Cardiac muscle cell (in vitro differentiated cells and primary cell): ENCODE measurements around the gene ETHE1. TPM values are rescaled to one million over a fixed set of nuclear protein-coding genes. Genes with fewer than 3 reads are reported as not detected.
A peak's percentile ranks its signal among the peaks of the same experiment; 100 is the strongest.

Experiments used
- DNase-seq, 2 donors: peaks; one replicate each; pipeline versions ENCODE4 v3.0.0 to v3.0.0-alpha.2; 2010 to 2017; ENCODE audit warnings: low read depth in 1 of 2, low spot score in 1 of 2
- H3K27ac ChIP-seq: fragments of 200-600 bp; sonication (generic); 2 replicates; pipeline ENCODE4 v1.5.1; 2016
- H3K27me3 ChIP-seq: fragments of 200-600 bp; sonication (generic); 2 replicates; pipeline ENCODE4 v1.6.0; 2016; ENCODE audit warnings: control low read depth
- H3K36me3 ChIP-seq: fragments of 200-600 bp; sonication (generic); 2 replicates; pipeline ENCODE4 v1.5.1; 2016; ENCODE audit warnings: control low read depth
- H3K4me1 ChIP-seq: fragments of 200-600 bp; sonication (generic); 2 replicates; pipeline ENCODE4 v1.8.1; 2017; ENCODE audit warnings: low read depth, mild to moderate bottlenecking, mixed run types
- H3K4me3 ChIP-seq: fragments of 200-600 bp; sonication (generic); 2 replicates; pipeline ENCODE4 v1.5.1; 2016; ENCODE audit warnings: mild to moderate bottlenecking
- H3K9me3 ChIP-seq: fragments of 200-600 bp; sonication (generic); 2 replicates; pipeline ENCODE4 v1.5.1; 2017; ENCODE audit warnings: low read depth, mild to moderate bottlenecking, control low read depth
- polyA plus RNA-seq: library from polyadenylated mRNA; unstranded; fragments of >200 nt; fragmentation: Nextera tagmentation; extraction: Ambion mirVana; gene quantifications from 2 replicates; pipeline ENCODE4 v1.2.1, GENCODE V29; 2016
- total RNA-seq: library from RNA; depleted of rRNA; stranded (reverse); fragments of >200 nt; gene quantifications from 2 replicates; pipeline ENCODE4 v1.2.3, GENCODE V29; 2016
- TF ChIP-seq, protein P1 (sequence below): IDR thresholded peaks from 2 replicates; pipeline ENCODE4 v1.5.1; 2012; ENCODE audit warnings: low read depth, mild to moderate bottlenecking, low read length

ETHE1 gene
- total and polyA plus RNA-seq, 2 experiments from 2014 or later: 31.6 to 35.0 TPM

DNA sequence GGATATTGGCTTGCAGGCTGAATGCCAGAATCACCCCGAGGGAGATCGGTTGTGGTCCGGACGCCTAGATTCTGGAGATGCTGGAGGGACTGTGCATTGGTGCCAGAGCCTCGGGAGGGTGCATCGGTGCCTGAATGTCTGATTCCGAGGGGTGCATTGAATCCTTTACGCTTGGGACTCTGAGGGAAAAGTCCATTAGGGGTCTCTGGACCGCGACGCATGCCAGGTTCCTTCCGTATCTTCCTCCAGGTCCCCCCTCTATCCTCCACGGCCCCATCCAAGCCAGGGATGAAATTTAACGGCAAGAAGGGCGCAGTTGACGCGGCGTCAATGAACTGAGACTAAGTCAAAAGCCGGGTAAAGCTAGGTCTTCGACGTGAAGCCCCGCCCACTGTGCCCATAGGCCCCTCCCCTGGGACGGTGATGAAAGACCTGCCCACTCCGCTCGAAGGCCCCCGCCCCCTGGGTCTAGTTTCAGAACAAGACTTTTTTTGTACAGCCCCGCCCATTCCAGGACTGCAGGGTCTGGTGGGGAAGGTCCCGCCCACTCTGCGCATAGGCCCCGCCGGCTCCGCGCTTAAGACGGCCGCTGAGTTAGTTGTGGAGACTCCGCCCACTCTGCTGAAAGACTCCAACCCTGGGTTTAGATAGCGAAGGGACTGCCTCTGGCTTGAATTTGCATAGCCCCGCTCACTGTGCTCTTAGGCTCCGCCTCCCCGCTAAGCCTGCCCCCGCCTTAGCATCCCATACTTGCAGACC lies 6.7 kb upstream of the ETHE1 start:
- DNase-seq: peak; percentile 100
- peaks cover 4% of the 10 kb centered on the region for H3K4me1 ChIP-seq
- no peaks in the 10 kb centered on the region for H3K27me3 ChIP-seq
- no peaks in the 10 kb centered on the region for H3K9me3 ChIP-seq
- TF ChIP-seq, protein P1, sequence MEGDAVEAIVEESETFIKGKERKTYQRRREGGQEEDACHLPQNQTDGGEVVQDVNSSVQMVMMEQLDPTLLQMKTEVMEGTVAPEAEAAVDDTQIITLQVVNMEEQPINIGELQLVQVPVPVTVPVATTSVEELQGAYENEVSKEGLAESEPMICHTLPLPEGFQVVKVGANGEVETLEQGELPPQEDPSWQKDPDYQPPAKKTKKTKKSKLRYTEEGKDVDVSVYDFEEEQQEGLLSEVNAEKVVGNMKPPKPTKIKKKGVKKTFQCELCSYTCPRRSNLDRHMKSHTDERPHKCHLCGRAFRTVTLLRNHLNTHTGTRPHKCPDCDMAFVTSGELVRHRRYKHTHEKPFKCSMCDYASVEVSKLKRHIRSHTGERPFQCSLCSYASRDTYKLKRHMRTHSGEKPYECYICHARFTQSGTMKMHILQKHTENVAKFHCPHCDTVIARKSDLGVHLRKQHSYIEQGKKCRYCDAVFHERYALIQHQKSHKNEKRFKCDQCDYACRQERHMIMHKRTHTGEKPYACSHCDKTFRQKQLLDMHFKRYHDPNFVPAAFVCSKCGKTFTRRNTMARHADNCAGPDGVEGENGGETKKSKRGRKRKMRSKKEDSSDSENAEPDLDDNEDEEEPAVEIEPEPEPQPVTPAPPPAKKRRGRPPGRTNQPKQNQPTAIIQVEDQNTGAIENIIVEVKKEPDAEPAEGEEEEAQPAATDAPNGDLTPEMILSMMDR: no peak
- H3K27ac ChIP-seq: peak overlapping the region; percentile 76
- H3K36me3 ChIP-seq: peaks cover 7% of the 10 kb centered on the region
- H3K4me3 ChIP-seq: peak overlapping the region; percentile 34

DNA sequence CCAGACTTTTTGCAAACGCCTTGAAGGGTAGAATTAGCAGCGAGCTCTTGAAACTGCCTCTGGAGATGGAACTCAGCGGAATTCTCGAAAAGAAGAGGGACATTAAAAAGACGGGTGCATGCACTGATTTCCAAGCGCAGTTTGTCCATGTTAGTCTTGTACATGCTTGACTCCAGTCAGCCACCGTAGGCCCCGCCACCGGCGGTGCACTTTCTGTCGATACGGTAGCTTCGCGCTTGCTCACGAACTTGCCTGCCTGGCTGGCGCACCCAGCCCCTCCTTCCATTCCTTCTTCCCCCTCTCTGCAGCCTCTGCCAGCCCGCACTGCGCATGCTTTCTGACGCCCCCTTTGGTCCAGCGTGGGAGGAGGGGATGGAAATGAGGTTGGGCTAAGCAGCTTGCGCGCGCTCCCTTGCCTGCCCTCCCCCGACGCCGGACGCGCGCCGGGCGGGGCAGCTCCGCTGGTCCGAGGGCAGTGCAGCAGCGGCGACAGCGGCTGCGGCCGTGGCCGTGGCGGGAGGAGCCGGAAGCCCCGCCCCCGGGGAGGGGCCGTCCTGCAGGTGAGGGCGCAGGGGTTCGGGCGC lies 6.1 kb upstream of the ETHE1 start, which contains the start of gene ZNF575:
Gene ZNF575 (plus strand): TSS at position 227 of the 584 bp plus-strand sequence. CDS start 1,235 bp downstream, outside the sequence.
- H3K36me3 ChIP-seq: peaks cover under 1% of the 10 kb centered on the region
- no peaks in the 10 kb centered on the region for H3K9me3 ChIP-seq
- H3K4me3 ChIP-seq: peak within 1 kb of the TSS; percentile 34
- peaks cover 4% of the 10 kb centered on the region for H3K4me1 ChIP-seq
- no peaks in the 10 kb centered on the region for H3K27me3 ChIP-seq
- peak; percentile 96 to 98 for DNase-seq
- peak within 1 kb of the TSS; percentile 76 for H3K27ac ChIP-seq
- TF ChIP-seq, protein P1: no peak

DNA sequence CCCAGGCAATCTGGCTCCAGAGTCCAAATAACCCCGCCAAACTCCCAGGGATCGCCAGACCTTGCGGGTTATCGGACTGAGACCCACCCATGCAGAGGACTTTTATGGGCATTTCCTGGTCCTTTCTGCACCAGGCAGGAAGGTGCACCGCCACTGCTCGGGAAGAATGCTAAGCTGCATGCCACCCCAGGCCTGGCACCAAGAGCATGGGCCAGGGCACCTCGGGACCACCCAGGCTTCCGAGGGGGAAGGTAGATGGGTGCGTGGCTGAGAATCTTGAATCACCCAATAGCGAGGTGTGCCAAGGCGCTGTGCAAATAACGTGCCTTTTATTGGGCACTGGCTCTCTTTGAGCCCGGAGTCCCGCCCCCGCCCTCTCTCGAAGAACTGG lies 5.6 kb upstream of the ETHE1 start:
- no peak for DNase-seq
- Histone ChIP-seq H3K4me1 (peaks cover 4% of the 10 kb centered on the region), H3K36me3 (no peaks in the 10 kb centered on the region), H3K27ac (peak overlapping the region; percentile 76), H3K27me3 (no peaks in the 10 kb centered on the region), H3K4me3 (peak overlapping the region; percentile 34), H3K9me3 (no peaks in the 10 kb centered on the region)
- TF ChIP-seq, protein P1: no peak

DNA sequence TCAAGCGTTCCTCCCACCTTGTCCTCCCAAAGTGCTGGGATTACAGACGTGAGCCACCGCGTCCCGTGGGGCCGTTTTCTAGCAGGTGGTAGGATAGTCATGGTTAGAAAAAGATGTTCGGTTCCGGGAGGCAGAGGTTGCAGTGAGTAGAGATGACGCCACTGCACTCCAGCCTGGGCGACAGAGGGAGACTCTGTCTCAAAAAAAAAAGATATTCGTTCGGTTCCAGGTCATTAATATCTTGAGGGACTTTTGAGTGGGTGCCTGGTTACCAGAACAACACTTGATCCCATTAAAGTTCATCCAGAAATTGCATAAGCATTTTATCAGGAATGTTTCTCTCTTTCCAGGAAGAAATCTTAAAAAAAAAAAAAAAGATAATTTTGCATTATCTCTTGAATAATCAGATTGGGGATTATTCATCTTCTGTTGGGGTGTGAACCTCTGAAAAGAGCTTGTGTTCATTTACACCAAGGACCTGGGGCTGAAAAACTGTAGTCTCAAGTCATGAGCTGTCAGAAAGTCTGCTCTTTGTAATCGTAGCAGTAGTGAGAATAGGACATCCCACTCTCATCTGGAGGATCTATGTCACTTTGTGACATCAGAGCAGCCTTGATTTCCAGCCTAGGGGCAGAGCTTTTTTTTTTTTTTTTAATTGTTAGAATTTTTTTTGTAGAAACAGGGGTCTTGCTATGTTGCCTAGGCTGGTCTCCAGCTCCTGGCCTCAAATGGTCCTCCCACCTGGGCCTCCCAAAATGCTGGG lies 1.0 kb upstream of the ETHE1 start:
- H3K9me3 ChIP-seq: no peaks in the 10 kb centered on the region
- TF ChIP-seq, protein P1: no peak
- no peak overlapping the region for H3K27ac ChIP-seq
- H3K4me1 ChIP-seq: peaks cover 15% of the 10 kb centered on the region
- H3K4me3 ChIP-seq: no peak overlapping the region
- H3K27me3 ChIP-seq: no peaks in the 10 kb centered on the region
- DNase-seq: no peak
- H3K36me3 ChIP-seq: no peaks in the 10 kb centered on the region

DNA sequence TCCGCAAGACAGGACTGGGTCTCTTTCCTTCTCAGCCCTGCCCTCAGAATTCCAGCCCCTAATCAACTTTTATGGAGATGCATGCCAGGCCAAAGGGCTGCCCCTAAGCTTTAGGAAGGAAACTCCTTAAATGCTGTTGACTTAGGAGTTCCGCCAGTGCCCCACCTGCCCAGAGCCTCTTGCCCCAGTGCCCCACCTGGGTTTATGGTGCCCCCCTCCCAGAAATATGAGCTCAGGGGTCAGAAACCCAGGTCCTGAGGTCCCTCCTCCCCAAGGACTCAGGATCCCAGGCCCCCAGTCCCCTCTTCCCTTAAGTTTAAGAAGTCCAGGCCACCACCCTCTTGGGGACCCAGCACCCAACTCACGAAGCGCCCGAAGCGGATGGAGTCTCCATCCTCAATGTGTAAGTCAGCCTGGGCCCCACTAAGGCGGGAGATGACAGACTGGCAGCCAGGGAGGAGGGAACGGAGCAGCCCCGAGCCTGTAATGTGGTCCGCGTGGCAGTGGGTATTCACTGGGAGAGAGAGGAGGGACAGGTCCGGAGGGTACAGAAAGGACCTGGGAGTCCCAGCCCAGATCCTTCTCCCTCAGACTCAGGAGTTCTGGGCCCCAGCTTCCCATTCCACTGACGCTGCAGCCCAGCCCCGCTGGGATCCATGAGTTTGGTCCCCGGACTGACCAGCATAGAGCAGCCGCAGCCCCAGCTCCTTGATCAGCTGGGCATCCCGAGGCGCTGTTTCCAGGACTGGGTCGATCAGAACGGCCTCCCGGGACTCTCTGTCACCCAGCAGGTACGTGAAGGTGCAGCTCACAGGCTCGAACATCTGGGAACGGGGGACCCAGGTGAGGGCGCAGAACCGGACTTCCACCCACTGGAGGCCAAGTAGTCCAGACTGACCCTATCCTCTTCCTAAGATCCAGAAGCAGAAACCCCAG lies 897 bp downstream of the ETHE1 start:
- H3K9me3 ChIP-seq: no peaks in the 10 kb centered on the region
- H3K36me3 ChIP-seq: no peaks in the 10 kb centered on the region
- no peak overlapping the region for H3K27ac ChIP-seq
- peak in 1 of 2 donors; percentile 49 for DNase-seq
- H3K4me3 ChIP-seq: peak overlapping the region; percentile 82
- H3K4me1 ChIP-seq: peaks cover 15% of the 10 kb centered on the region
- TF ChIP-seq, protein P1: no peak
- no peaks in the 10 kb centered on the region for H3K27me3 ChIP-seq
